ENCODE data around the gene RAPGEFL1.

DNA sequence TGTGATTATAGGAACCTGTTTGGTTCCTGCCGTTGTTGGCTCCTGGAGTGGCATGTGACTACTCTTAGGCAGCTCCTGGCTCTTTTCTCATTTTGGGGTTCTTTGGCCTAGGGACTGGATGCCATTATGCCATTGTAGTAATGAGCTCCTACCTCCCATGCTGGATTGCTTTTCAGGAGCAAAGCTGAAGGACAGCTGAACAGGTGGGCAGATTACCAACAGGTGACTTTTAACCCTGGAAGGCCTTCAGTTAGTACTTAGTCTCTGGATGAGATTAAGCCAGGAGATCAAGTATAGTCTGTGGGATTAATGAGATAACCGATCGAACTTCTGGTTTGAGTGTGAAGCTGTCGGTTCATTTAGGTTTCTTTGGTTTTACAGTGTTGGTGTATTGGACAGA is 67.0 kb downstream of the RAPGEFL1 start:
- TF ChIP-seq, protein P1, sequence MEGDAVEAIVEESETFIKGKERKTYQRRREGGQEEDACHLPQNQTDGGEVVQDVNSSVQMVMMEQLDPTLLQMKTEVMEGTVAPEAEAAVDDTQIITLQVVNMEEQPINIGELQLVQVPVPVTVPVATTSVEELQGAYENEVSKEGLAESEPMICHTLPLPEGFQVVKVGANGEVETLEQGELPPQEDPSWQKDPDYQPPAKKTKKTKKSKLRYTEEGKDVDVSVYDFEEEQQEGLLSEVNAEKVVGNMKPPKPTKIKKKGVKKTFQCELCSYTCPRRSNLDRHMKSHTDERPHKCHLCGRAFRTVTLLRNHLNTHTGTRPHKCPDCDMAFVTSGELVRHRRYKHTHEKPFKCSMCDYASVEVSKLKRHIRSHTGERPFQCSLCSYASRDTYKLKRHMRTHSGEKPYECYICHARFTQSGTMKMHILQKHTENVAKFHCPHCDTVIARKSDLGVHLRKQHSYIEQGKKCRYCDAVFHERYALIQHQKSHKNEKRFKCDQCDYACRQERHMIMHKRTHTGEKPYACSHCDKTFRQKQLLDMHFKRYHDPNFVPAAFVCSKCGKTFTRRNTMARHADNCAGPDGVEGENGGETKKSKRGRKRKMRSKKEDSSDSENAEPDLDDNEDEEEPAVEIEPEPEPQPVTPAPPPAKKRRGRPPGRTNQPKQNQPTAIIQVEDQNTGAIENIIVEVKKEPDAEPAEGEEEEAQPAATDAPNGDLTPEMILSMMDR (conservative IDR thresholded peaks at IDR 0.05) = no peak
- no peak for TF ChIP-seq EZH2 (IDR thresholded peaks at IDR 0.05; ENCODE audit: low read depth)
